B cell (primary cell): ENCODE measurements around the gene ADPRH.

Experiments used
- CTCF ChIP-seq: fragments of 200-600 bp; IDR thresholded peaks from one replicate; pipeline ENCODE4 v1.8.0; 2022; ENCODE audit warnings: antibody characterized with exemption, mild to moderate bottlenecking
- EZH2 ChIP-seq: IDR thresholded peaks from 2 replicates; pipeline ENCODE4 v1.6.1; 2012; ENCODE audit warnings: borderline replicate concordance, low read depth, mild to moderate bottlenecking, moderate library complexity, low read length; ENCODE audit not compliant: insufficient read depth, poor library complexity, severe bottlenecking

DNA sequence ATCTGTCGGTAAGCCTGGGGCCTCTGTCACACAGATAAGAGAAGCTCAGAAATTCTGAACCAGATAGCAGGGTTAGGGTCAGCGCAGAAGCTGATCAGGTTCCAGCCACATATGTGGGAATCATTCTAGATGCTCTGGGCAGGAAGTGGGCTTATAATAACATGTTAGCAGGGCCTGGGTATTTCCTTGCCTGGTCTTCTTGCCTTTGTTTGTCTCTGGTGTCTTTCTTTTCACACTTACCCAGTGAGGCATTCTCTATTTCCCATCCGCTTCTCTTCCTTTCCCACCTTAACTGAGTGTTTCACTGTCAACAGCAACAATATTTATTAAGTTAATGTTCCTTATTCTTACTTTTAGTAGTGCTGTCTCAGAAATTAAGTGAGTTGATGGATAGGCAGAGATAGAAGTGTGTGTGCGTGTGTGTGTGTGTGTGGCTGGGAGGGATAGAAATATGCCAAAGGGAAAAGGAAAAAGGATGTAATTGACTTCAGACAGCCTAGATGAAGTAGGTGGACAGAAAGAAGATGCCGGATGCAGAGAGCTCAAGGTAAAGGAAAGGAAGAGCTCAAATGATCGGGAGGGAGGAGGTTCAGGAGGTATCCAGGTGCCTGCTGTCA, 20.4 kb downstream of the ADPRH start:
- TF ChIP-seq CTCF: no peak
- TF ChIP-seq EZH2: no peak
